HepG2 (cell line): ENCODE data around the gene OR51D1. TPM values are rescaled to one million over a fixed set of nuclear protein-coding genes. Genes with fewer than 3 reads are reported as not detected.

Experiments
- ATAC-seq: fragments of 200-7000 bp; cut with Tn5 transposase; 3 replicates; pipeline ENCODE4 v1.9.1; 2020; ENCODE audit warnings: mild to moderate bottlenecking, moderate library complexity
- Bru-seq: library from RNA; stranded (reverse); fragments of 400-500 nt; gene quantifications from one replicate; lab custom pipeline; 2021; lab: Mats Ljungman, UMichigan
- BruChase-seq, 2 experiments: library from RNA; stranded (reverse); fragments of 400-500 nt; gene quantifications; one replicate each; lab custom pipeline; 2021; lab: Mats Ljungman, UMichigan
- BruUV-seq: library from RNA; stranded (reverse); fragments of 400-500 nt; replicated peaks from 2 replicates; lab custom pipeline; 2021; lab: Mats Ljungman, UMichigan
- CTCF ChIA-PET: fragments of 300-600 bp; formaldehyde crosslinking; extraction: SDS; loops from one replicate; lab custom pipeline; 2021; ENCODE audit warnings: low total read pairs, inconsistent platforms, low intra/inter-chr PET ratio; lab: Yijun Ruan, JAX
- POLR2A ChIA-PET: fragments of 350-600 bp; sonication (Branson Sonifier 250); formaldehyde crosslinking; loops from one replicate; lab custom pipeline; 2020; ENCODE audit warnings: antibody characterized with exemption, inconsistent platforms; lab: Yijun Ruan, JAX
- DNase-seq: peaks from one replicate; pipeline ENCODE4 v3.0.0-alpha.2; 2015; ENCODE audit warnings: low spot score
- FAIRE-seq: peaks from 3 replicates; lab custom pipeline; 2011; peaks lifted over from hg19 to GRCh38; lab: Jason Lieb, UNC
- H2AFZ ChIP-seq: one replicate; pipeline ENCODE4 v1.6.1; 2011; ENCODE audit warnings: low read length, inconsistent platforms
- H3K27ac ChIP-seq: fragments of 300-600 bp; 3 replicates; pipeline ENCODE4 v1.8.0; 2011; ENCODE audit warnings: mixed run types, mild to moderate bottlenecking, mixed read lengths, low read length, inconsistent platforms; ENCODE audit not compliant: insufficient read depth; ENCODE audit errors: extremely low read length
- H3K27me3 ChIP-seq, 2 experiments: fragments of 200-600 bp in 1 of 2; 2 replicates in 1 of 2; 3 replicates in 1 of 2; pipeline versions ENCODE4 v1.6.0 to v1.8.0; 2011; ENCODE audit warnings: low read length in 2 of 2, mild to moderate bottlenecking in 2 of 2, moderate library complexity in 2 of 2, inconsistent platforms in 1 of 2; ENCODE audit not compliant: insufficient read depth in 2 of 2, control insufficient read depth in 1 of 2
- H3K36me3 ChIP-seq, 2 experiments: fragments of 200-600 bp in 1 of 2; replicated peaks in 1 of 2; 2 replicates in 1 of 2; 3 replicates in 1 of 2; pipeline versions ENCODE4 v1.5.1 to v1.8.0; 2011; ENCODE audit warnings: low read length in 2 of 2, inconsistent platforms in 1 of 2; ENCODE audit not compliant: insufficient read depth in 2 of 2, control insufficient read depth in 1 of 2
- H3K4me1 ChIP-seq: 2 replicates; pipeline ENCODE4 v1.5.1; 2012; ENCODE audit warnings: low read length, inconsistent platforms; ENCODE audit not compliant: insufficient read depth
- H3K4me2 ChIP-seq: 2 replicates; pipeline ENCODE4 v1.6.0; 2011; ENCODE audit warnings: low read depth, low read length, inconsistent platforms
- H3K4me3 ChIP-seq, 3 experiments: fragments of 200-600 bp in 1 of 3; sonication (generic), shearing (Covaris generic) in 1 of 3; replicated peaks in 1 of 3; 2 replicates each; pipeline ENCODE4 v1.5.1; 2011 to 2016; ENCODE audit warnings: low read length in 3 of 3, inconsistent platforms in 2 of 3, low read depth in 2 of 3, mild to moderate bottlenecking in 2 of 3, control low read depth in 1 of 3, mixed read lengths in 1 of 3; ENCODE audit not compliant: insufficient read depth in 1 of 3
- H3K79me2 ChIP-seq: one replicate; pipeline ENCODE4 v1.6.1; 2011; ENCODE audit warnings: low read length, inconsistent platforms; ENCODE audit not compliant: insufficient read depth
- H3K9ac ChIP-seq: 2 replicates; pipeline ENCODE4 v1.6.0; 2011; ENCODE audit warnings: mild to moderate bottlenecking, low read depth, low read length, inconsistent platforms; ENCODE audit not compliant: insufficient read depth
- H3K9me3 ChIP-seq: 2 replicates; pipeline ENCODE4 v1.5.1; 2012; ENCODE audit warnings: mild to moderate bottlenecking, low read length
- H4K20me1 ChIP-seq: 2 replicates; pipeline ENCODE4 v1.6.0; 2011; ENCODE audit warnings: inconsistent platforms, mild to moderate bottlenecking, low read length, moderate library complexity; ENCODE audit not compliant: insufficient read depth
- KDM2A ChIP-seq: sonication (generic); formaldehyde crosslinking; IDR thresholded peaks from 2 replicates; pipeline ENCODE4 v1.4.0; 2020; ENCODE audit warnings: low read depth, missing genetic modification reagents, borderline replicate concordance
- NFKBIZ ChIP-seq: IDR thresholded peaks from 2 replicates; pipeline ENCODE4 v1.6.1; 2018; ENCODE audit warnings: missing genetic modification reagents, missing compliant biosample characterization
- ONECUT2 ChIP-seq: sonication (generic); formaldehyde crosslinking; IDR thresholded peaks from 2 replicates; pipeline ENCODE4 v1.4.0; 2020; ENCODE audit warnings: missing genetic modification reagents
- RAD21 ChIP-seq: fragments of 450-650 bp; formaldehyde crosslinking; IDR thresholded peaks from 2 replicates; pipeline ENCODE4 v1.5.0; 2020; ENCODE audit warnings: mild to moderate bottlenecking
- REPIN1 ChIP-seq: sonication (generic); formaldehyde crosslinking; IDR thresholded peaks from 2 replicates; pipeline ENCODE4 v1.8.0; 2022; ENCODE audit warnings: missing genetic modification reagents, low read depth, mild to moderate bottlenecking, borderline replicate concordance
- STAG1 ChIP-seq: sonication (generic); formaldehyde crosslinking; IDR thresholded peaks from 2 replicates; pipeline ENCODE4 v1.4.0; 2020; ENCODE audit warnings: missing genetic modification reagents
- XRCC5 ChIP-seq: fragments of 200-400 bp; formaldehyde crosslinking; optimal IDR thresholded peaks from 2 replicates; pipeline ENCODE3; 2017; ENCODE audit warnings: mild to moderate bottlenecking, low read length
- ZC3H13 ChIP-seq: sonication (generic); formaldehyde crosslinking; IDR thresholded peaks from 2 replicates; pipeline ENCODE4 v1.8.1; 2023; ENCODE audit warnings: mild to moderate bottlenecking, missing genetic modification reagents, moderate library complexity
- ZMYM4 ChIP-seq: sonication (generic); formaldehyde crosslinking; IDR thresholded peaks from 2 replicates; pipeline ENCODE4 v1.8.1; 2023; ENCODE audit warnings: mild to moderate bottlenecking, missing genetic modification reagents
- ZNF576 ChIP-seq: sonication (generic); formaldehyde crosslinking; IDR thresholded peaks from 2 replicates; pipeline ENCODE4 v1.4.0; 2020; ENCODE audit warnings: mild to moderate bottlenecking, missing genetic modification reagents
- WGBS: methylation state at CpG from one replicate; pipeline ENCODE4 v1.1.6; 2017; ENCODE audit warnings: low lambda C conversion rate; 5-methylcytosine and 5-hydroxymethylcytosine counted together
- in situ Hi-C: cut with HindIII; loops from 2 replicates; pipeline ENCODE4 v1.10.0; 2017; ENCODE audit warnings: low pct_unique_long_range_greater_than_20kb; ENCODE audit not compliant: extremely low pct_ligation_motif_present
- intact Hi-C: fragments of 100-400 bp; cut with micrococcal nuclease; formaldehyde crosslinking; loops from one replicate; pipeline ENCODE4 v1.10.0; 2022; ENCODE audit not compliant: unreplicated experiment
- long read RNA-seq, 2 experiments: library from RNA in 1 of 2; library from polyadenylated mRNA in 1 of 2; stranded (forward) in 1 of 2; unstranded in 1 of 2; transcript quantifications; one replicate each; pipeline ENCODE4 v2.0.0, GENCODE V29; 2019 to 2022
- polyA minus RNA-seq, 3 experiments: library from RNA; depleted of rRNA, polyadenylated mRNA; stranded (reverse); fragments of >200 nt; gene quantifications; 2 replicates each; pipeline ENCODE4 v1.2.3, GENCODE V29; 2011; ENCODE audit warnings: low replicate concordance in 1 of 3
- polyA plus RNA-seq, 8 experiments: library from polyadenylated mRNA; depleted of rRNA in 3 of 8; stranded (reverse) in 7 of 8; unstranded in 1 of 8; fragments of >200 nt; fragmentation: Illumina TruSeq in 4 of 8; extraction: Trizol in 4 of 8; gene quantifications; 2 replicates each; pipeline versions ENCODE4 v1.2.1 to v1.2.3, GENCODE V29; 2011 to 2016; ENCODE audit warnings: low read depth in 4 of 8, missing spikeins in 1 of 8, mixed read lengths in 1 of 8; ENCODE audit not compliant: insufficient read depth in 1 of 8
- total RNA-seq, 5 experiments: library from RNA; depleted of rRNA; stranded (reverse); fragments of >200 nt; fragmentation: Illumina TruSeq; extraction: Trizol; gene quantifications; 2 replicates each; pipeline ENCODE4 v1.2.3, GENCODE V29; 2016; ENCODE audit warnings: low read depth in 1 of 5
- TF ChIP-seq, protein P1 (sequence below): sonication (generic); formaldehyde crosslinking; IDR thresholded peaks from 2 replicates; pipeline ENCODE4 v1.5.1; 2020; ENCODE audit warnings: mild to moderate bottlenecking, missing genetic modification reagents, moderate library complexity
- TF ChIP-seq, protein P2 (sequence below): sonication (generic); formaldehyde crosslinking; IDR thresholded peaks from 2 replicates; pipeline ENCODE4 v1.4.0; 2020; ENCODE audit warnings: mild to moderate bottlenecking, missing genetic modification reagents

OR51D1 gene
- not detected in 2 replicates for total RNA-seq (2016; rRNA removed; fragmentation: Illumina TruSeq; extraction: Trizol)
- not detected in 2 replicates for total RNA-seq (2016; cell fraction: cytosol; rRNA removed; fragmentation: Illumina TruSeq; extraction: Trizol; ENCODE audit: low read depth)
- total RNA-seq (2016; cell fraction: insoluble cytoplasmic fraction; rRNA removed; fragmentation: Illumina TruSeq; extraction: Trizol) = not detected in 2 replicates
- total RNA-seq (2016; cell fraction: membrane; rRNA removed; fragmentation: Illumina TruSeq; extraction: Trizol) = not detected in 2 replicates
- not detected in 2 replicates for total RNA-seq (2016; cell fraction: nucleus; rRNA removed; fragmentation: Illumina TruSeq; extraction: Trizol)
- not detected in 2 replicates for polyA plus RNA-seq (2011; rRNA removed)
- not detected in 2 replicates for polyA plus RNA-seq (2011; cell fraction: cytosol; rRNA removed)
- polyA plus RNA-seq (2011; cell fraction: nucleus; rRNA removed) = not detected in 2 replicates
- polyA plus RNA-seq (2012) = not detected in 2 replicates
- polyA plus RNA-seq (2016; cell fraction: cytosol; fragmentation: Illumina TruSeq; extraction: Trizol; ENCODE audit: low read depth) = not detected in 2 replicates
- not detected in 2 replicates for polyA plus RNA-seq (2016; cell fraction: insoluble cytoplasmic fraction; fragmentation: Illumina TruSeq; extraction: Trizol; ENCODE audit: low read depth)
- not detected in 2 replicates for polyA plus RNA-seq (2016; cell fraction: membrane; fragmentation: Illumina TruSeq; extraction: Trizol; ENCODE audit: low read depth)
- polyA plus RNA-seq (2016; cell fraction: nucleus; fragmentation: Illumina TruSeq; extraction: Trizol; ENCODE audit: insufficient read depth, low read depth) = not detected in 2 replicates
- polyA minus RNA-seq (2011; rRNA and poly(A)+ RNA removed; ENCODE audit: low replicate concordance) = not detected in 2 replicates
- polyA minus RNA-seq (2011; cell fraction: cytosol; rRNA and poly(A)+ RNA removed) = not detected in 2 replicates
- not detected in 2 replicates for polyA minus RNA-seq (2011; cell fraction: nucleus; rRNA and poly(A)+ RNA removed)
- Bru-seq, nascent RNA = not detected
- BruChase-seq, experiment 1, labeled RNA remaining after a 6-hour chase = not detected
- not detected for BruChase-seq, experiment 2, labeled RNA remaining after a 2-hour chase
- long read RNA-seq, experiment 1 = 0 reads
- long read RNA-seq, experiment 2 = 0 reads

DNA sequence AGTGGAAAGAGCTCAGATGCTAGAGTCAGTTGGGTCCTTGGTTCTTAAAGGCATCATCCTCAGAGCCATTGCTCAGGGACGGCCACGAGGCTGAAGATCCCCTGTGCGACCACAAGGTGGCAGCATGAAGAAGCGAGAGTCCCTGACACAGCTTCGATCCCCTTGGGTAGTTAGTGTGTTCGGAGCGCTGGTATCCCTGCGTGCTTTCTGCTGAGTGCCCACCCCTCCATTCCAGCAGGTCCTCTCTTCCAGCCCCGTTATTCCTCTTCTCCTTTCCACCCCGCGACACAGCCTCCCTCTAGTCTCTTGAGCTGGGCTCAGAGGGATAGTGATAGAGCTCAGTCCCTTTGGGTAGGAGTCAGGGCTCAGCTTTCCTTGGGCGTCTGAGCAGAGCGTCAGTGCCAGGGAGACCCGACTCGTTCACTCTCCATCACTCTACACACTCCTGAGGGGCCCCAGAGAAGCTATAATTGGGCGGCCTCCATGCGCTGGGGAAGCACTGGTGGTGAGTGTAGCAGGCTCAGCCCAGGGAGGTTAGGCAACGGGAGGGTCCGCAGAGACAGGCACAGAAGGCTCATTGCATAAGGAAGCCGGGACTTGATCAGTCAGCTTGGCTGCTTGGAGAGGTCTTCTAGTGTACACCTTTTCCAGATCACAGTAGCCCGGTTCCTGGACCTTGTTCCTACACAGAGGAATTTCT, at the start of gene OR51D1:
Gene OR51D1, plus strand, starts transcription at position 516 of the 700 bp plus-strand sequence. CDS start 2,314 bp downstream, outside the sequence.
- H3K4me2 ChIP-seq = no peak within 1 kb of the TSS
- no peak within 1 kb of the TSS for H3K4me3 ChIP-seq
- peak; percentile 51 for FAIRE-seq
- ChIA-PET POLR2A (no interaction called here), CTCF (interaction anchor here (2.0 kb wide), 1 partner anchor 367 kb away, joined by 13 read pairs; no protein-coding TSS in a partner anchor)
- H3K36me3 ChIP-seq = no peaks in the 10 kb centered on the region
- WGBS = 11% methylated on average over 14 of the region's 21 CpGs
- no TSS peak for BruUV-seq
- intact Hi-C loops (loop anchor here (1.0 kb wide), 1 partner anchor 367 kb away; no protein-coding TSS in a partner anchor), in situ Hi-C loops (loop anchor here (5.0 kb wide), 1 partner anchor 370 kb away; no protein-coding TSS in a partner anchor)
- peaks cover 0 to 16% of the 10 kb centered on the region in 2 experiments; a peak in 4 of 5 replicates for H3K27me3 ChIP-seq
- peaks cover 6% of the 10 kb centered on the region; the same call in 1 of the 2 replicates for H4K20me1 ChIP-seq
- peak; percentile 96 for ATAC-seq
- H2AFZ ChIP-seq = no peak within 1 kb of the TSS
- peak; percentile 41 for DNase-seq
- no peaks in the 10 kb centered on the region for H3K9me3 ChIP-seq
- H3K79me2 ChIP-seq = no peaks in the 10 kb centered on the region
- no peak within 1 kb of the TSS for H3K27ac ChIP-seq
- H3K4me1 ChIP-seq = no peaks in the 10 kb centered on the region
- H3K9ac ChIP-seq = no peak within 1 kb of the TSS
- no peak for TF ChIP-seq NFKBIZ (CRISPR knock-in tag)
- TF ChIP-seq ONECUT2 (CRISPR knock-in tag) = no peak
- no peak for TF ChIP-seq REPIN1 (CRISPR knock-in tag)
- no peak for TF ChIP-seq ZNF576 (CRISPR knock-in tag)
- TF ChIP-seq, protein P1, sequence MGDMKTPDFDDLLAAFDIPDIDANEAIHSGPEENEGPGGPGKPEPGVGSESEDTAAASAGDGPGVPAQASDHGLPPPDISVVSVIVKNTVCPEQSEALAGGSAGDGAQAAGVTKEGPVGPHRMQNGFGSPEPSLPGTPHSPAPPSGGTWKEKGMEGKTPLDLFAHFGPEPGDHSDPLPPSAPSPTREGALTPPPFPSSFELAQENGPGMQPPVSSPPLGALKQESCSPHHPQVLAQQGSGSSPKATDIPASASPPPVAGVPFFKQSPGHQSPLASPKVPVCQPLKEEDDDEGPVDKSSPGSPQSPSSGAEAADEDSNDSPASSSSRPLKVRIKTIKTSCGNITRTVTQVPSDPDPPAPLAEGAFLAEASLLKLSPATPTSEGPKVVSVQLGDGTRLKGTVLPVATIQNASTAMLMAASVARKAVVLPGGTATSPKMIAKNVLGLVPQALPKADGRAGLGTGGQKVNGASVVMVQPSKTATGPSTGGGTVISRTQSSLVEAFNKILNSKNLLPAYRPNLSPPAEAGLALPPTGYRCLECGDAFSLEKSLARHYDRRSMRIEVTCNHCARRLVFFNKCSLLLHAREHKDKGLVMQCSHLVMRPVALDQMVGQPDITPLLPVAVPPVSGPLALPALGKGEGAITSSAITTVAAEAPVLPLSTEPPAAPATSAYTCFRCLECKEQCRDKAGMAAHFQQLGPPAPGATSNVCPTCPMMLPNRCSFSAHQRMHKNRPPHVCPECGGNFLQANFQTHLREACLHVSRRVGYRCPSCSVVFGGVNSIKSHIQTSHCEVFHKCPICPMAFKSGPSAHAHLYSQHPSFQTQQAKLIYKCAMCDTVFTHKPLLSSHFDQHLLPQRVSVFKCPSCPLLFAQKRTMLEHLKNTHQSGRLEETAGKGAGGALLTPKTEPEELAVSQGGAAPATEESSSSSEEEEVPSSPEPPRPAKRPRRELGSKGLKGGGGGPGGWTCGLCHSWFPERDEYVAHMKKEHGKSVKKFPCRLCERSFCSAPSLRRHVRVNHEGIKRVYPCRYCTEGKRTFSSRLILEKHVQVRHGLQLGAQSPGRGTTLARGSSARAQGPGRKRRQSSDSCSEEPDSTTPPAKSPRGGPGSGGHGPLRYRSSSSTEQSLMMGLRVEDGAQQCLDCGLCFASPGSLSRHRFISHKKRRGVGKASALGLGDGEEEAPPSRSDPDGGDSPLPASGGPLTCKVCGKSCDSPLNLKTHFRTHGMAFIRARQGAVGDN (CRISPR knock-in tag) = no peak
- TF ChIP-seq, protein P2, sequence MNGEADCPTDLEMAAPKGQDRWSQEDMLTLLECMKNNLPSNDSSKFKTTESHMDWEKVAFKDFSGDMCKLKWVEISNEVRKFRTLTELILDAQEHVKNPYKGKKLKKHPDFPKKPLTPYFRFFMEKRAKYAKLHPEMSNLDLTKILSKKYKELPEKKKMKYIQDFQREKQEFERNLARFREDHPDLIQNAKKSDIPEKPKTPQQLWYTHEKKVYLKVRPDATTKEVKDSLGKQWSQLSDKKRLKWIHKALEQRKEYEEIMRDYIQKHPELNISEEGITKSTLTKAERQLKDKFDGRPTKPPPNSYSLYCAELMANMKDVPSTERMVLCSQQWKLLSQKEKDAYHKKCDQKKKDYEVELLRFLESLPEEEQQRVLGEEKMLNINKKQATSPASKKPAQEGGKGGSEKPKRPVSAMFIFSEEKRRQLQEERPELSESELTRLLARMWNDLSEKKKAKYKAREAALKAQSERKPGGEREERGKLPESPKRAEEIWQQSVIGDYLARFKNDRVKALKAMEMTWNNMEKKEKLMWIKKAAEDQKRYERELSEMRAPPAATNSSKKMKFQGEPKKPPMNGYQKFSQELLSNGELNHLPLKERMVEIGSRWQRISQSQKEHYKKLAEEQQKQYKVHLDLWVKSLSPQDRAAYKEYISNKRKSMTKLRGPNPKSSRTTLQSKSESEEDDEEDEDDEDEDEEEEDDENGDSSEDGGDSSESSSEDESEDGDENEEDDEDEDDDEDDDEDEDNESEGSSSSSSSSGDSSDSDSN (CRISPR knock-in tag) = no peak
- TF ChIP-seq RAD21 (CRISPR knock-in tag) = peak; percentile 45
- peak; percentile 48; the same call in 1 of the 2 replicates for TF ChIP-seq KDM2A
- TF ChIP-seq ZC3H13 (CRISPR knock-in tag) = no peak
- peak; percentile 74 for TF ChIP-seq XRCC5
- TF ChIP-seq ZMYM4 (CRISPR knock-in tag) = no peak
- TF ChIP-seq STAG1 = peak; percentile 69
